NCI-H1105 treated with DMSO at 0.1 percent for 48 hours (cell line): ENCODE data around the gene SMIM38.
"Not testable (repeated sequence)": the region's sequence is repeated elsewhere in the genome, so short reads cannot be mapped to it uniquely, and the experiment has no call there.

ENCODE experiments used
- DNase-seq: peaks from one replicate; lab custom pipeline; 2025; lab: John Stamatoyannopoulos, UW

The SMIM38 gene

DNA sequence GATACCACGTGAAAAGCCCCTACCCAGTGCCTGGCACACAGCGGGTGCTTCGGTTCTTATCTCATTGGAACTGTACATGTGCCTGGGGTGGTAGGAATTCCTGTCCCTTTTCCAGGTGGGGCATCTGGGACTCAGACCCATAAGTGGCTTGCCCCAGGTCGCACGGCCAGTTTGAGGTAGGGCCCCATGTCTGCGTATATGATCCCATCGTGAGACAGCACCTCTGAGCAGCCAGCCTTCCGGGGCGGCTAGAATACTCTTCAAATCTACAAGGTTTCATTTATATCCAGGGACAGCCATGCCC is 33.5 kb upstream of the SMIM38 start:
- no peak for DNase-seq

DNA sequence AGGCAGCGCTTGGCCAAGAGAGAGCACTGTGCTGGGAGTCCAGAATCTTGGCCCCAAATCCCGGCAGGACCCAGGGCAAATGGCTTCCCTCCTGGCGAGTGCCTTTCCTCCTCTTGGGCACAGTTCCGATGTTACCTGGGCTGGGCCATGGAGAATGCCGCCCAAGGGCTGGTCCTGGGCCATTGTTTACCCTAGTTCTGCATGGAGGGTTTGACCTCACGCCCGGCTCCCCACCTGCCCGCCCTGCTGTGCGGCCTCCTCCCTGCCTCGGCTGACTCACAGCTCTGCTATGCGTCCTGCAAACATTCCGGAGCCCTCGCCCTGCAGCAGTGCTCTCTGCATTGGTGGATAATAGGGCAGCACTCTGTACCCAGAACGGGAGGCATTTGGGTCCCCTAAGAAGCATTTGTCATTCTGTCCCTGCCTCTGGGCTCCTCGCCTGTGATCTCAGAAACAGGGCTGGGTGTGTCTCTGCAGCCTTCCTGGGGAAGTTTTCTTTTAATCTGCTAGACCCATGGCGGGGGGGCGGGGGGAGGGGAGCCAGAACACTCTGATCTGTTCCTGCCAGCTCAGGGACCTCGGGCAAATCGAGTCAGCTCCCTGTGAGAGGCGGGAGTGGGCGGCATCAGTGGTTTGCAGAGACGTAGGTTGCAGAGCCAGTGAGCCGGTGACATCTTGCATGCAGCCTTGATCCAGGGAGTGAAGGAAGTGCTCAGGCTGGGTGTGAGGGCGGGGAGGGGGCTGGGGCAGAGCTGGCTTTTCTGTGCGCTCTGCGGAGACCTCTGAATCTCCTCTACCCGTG is 32.9 kb upstream of the SMIM38 start:
- no peak for DNase-seq

DNA sequence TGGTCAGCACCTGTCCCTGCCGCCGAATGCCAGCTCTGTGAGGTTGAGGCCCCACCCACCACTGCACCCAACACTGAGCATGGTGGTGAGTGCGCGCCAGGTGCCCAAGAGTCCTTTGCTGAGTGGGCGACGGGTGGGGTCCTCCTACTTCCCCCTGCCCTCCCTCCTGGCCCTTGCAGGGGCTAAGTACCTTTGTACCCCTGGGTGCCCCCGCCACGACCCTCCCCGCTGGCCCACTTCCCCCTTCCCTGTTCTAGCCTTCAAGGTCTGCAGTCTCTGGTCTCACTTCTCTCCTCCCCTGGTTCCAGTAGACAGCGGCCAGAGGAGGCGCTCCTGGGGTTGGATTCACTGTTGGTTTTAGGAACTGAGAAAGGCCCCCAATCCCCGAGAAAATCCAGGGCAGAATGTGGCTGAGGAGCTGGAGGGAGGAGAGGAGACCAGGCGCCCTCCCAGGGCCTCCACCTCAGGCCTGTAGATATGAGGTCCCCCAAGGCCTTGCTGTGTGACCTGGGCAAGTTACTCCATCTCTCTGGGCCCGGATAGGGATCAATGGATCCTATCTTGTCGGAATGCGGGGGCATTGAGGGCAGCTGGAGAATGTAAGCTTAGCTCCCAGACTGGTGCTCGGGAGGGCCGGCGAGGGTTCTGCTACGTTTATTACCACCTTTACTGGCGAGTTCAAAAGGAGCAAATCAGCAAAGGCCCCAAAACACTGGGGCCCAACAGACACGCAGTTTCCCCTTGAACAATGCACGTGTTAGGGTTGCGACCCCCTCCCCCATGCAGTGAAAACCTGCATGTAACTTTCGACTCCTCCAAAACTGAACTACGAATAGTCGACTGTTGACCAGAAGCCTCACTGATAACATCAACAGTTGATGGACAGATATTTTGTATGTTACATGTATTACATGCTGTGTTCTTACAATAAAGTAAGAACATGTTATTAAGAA is 31.9 kb upstream of the SMIM38 start:
- DNase-seq, result no peak

DNA sequence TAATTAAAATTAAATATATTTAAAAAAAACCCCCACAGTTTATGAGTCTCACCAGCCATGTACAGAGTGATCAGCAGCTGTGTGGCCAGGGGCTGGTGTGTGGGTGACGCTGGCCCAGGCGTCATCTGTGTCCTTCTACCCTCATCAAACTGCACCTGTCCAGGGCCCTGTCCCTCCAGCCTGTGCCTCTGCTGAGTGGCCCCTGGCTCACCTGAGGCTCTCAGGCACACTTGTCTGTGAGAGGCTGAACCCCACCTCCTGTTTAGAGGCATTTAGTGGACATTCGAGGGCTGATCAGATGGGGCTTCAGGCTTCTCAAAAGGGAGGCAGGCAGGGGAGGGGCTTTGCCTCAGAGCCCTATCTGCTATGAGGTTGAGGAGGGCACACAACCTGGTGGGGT is 29.9 kb upstream of the SMIM38 start:
- no peak for DNase-seq

DNA sequence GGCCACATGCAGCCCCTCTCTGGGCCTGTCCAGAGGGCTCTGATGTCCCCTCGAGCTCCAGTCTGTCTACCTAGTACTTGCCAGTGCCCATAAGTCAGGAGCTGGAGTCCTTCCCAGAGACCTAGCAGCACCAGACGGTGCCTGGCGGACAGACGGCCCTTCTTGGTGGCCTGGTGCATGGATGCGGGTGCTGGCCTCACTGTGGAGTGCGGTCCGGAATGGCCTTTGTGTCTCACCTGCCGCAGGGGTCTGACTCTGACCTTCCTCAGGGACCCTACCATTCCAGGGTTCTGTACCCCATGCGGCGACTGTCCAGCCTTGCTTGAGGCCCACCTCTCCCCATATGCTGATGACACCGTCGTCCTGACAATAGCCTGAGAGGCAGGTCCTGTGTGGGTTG is 29.4 kb upstream of the SMIM38 start:
- DNase-seq, result no peak

DNA sequence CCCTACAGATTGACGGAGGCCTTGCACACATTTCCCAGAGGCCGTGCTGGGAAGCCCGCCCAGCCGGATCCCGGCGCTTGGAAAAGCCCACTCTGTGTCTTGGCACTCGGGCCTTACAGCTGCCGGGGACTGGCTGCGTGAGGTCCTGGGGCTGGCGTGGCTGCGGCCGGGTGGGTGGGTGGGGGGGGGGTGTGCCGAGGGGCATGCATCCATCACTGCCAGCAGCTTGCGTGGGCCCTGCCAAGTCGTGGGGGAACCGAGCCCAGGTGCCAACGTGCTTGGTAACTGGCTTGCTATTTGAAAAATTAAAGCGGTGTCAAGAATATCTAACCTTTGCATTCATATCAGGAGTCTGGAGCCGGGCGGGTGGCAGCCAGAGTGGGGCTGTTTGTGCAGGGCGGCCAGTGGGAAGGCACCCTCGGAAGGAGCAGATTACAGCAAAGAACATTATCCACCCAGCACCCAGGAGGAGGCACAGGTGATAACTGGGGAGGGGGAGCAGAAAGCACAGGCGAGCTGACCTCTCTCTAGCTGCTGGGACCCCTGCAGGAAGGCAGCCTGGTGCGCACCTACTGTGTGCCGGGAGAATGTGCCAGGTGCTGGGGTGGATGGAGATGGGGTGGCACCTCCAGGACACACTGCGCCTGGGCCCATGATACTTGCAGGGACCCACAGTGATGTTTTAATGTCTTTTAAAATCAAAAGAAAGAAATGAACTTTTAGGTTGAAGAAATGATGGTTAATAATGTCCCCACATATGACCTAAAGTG is 28.5 kb upstream of the SMIM38 start:
- no peak for DNase-seq

DNA sequence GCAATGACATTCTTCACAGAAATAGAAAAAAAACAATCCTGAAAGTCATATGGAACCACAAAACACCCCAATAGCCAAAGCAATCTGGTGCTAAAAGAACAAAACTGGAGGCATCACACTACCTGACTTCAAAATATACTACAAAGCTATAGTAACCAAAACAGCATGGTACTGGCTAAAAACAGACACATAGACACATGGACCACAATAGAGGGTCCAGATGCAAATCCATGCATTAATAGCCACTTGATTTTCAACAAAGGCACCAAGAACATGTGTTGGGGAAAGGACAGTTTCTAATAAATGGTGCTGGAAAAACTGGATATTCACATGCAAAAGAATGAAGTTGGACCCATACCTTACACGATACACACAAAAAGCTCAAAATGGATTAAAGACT is 27.9 kb upstream of the SMIM38 start:
- DNase-seq, result no peak

DNA sequence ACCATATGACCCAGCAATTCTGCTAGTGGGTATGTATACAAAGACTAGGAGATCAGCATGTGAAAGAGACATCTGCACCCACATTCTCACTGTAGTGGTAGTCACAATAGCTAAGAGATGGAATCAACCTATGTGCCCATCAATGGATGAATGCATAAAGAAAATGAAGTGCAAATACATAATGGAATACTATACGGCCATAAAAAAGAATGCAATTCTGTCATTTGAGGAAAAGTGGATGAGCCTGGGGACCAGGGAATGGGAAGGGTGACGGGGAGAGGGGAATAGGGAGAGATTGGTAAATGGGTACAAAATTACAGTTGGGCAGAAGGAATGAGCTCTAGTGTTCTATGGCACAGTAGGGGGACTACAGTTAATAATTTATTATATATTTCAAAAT is 26.7 kb upstream of the SMIM38 start:
- DNase-seq, result no peak

DNA sequence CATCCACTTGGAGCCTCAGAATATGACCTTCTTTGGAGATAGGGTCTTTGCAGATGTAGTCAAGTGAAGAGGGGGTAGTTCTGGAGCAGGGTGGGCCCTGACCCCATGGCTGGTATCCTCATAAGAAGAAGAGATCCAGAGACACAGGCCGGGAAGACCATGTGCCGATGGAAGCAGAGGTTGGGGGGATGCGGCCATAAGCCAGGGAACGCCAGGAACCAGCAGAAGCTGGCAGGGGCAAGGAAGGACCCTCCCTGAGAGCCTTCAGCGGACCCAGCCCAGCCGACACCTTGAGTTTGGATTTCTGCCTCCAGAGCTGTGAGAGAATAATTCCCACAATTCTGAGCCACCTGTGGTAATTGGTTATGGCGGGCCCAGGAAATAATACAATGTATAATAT is 26.1 kb upstream of the SMIM38 start:
- no peak for DNase-seq

DNA sequence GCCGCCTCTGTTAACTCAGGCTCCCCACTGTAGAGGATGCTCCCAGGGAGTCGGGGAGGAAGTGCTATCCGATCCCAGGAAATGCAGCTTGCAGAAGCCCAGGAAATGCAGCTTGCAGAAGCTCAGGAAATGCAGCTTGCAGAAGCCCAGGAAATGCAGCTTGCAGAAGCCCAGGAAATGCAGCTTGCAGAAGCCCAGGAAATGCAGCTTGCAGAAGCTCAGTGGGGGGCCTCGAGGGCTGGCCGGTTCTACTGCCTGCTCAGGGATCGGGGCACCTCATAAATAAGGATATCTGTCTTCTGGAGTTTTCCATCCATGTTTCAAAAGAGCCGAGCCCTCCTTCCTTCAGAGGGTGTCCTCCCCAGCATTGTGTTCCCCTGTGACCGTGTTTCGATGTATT is 25.1 kb upstream of the SMIM38 start:
- DNase-seq, result no peak

DNA sequence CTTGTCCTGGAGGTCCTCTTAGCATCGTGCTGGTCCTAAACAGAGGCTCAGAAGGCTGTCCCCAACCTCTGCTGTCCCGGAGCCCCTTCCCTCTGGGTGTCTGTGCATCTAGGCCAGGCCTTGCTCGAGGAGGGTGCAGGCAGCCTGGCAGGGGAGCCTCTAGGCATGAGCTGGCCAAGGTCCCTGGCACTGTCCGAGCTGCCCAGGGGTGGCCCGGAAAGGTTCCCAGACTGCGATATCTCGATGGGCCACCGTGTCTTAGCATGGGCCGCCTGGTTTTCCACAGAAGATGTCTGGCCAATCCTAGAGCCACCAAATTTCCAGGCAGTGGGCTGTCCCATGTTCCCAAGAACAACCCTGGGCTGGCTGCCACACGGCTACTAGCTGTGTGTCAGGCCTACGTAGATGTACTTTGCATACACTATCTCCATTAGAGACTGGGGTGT is 24.6 kb upstream of the SMIM38 start:
- no peak for DNase-seq

DNA sequence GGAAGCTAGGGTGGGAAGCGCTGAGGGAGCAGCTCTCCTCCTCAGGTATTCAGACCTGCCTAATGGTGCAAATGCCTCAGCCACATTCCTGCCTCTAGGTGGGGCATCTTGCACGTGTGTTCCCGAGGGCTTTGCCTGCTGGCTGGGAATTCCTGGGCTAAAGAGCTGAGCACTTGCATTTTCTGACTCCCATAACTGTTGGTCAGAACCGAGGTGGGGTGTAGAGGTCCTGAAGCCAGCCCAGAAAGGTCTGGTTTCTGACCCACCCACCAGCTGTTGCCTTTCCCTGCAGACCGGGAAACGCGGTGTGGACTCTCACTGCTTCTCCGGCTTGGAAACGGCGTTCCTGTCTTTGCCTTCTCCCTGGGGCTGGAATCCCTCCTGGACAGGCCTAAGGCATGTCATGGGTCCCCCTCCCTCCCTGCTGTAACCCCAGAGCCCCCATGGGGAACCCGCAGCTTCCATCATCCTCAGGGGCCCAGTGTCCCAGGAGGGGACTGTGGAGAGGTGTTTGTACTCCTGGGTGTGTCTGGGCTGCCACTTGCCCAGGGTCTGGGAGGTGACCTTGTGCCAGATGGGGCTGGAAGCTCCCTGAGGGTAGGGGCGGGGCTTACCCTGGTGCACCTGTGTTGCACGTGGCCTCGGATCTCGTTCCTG is 24.0 kb upstream of the SMIM38 start:
- DNase-seq, result peak; percentile 43

DNA sequence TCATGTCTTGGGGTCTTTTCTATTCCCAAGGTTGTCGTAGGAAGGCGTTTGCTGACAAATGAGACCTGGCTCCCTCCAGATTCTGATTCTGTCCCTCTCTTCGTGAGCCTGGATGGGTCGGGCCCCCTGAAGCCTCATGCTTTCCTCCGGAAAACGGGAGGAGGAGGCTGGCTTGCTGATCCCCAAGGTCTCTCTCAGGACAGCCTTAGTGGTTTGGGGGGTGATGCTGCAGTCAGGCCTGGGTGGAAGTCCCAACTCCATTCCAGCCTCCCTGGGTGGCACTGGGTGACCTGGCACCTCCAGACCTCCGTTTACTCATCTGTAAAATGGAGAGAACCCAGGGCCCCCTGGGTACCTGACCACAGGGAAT is 23.4 kb upstream of the SMIM38 start:
- DNase-seq, result no peak

DNA sequence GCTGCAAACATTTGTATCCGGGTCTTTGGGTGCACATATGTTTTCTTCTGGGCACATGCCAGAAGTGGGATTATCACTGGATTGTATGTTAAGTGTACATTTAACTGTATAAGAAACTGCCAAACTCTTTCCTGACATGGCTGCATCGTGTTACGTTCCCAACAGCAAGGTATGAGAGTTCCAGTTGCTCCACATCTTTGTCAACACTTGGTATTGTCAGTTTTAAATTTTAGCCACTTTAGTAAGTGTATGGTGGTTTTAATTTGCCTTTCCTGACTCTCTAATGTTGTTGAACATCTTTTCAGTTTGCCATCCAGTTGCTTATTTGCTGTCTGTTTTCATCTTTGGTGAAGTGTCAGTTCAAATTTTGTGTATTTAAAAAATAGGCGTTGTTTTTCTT is 22.5 kb upstream of the SMIM38 start:
- DNase-seq, result no peak

DNA sequence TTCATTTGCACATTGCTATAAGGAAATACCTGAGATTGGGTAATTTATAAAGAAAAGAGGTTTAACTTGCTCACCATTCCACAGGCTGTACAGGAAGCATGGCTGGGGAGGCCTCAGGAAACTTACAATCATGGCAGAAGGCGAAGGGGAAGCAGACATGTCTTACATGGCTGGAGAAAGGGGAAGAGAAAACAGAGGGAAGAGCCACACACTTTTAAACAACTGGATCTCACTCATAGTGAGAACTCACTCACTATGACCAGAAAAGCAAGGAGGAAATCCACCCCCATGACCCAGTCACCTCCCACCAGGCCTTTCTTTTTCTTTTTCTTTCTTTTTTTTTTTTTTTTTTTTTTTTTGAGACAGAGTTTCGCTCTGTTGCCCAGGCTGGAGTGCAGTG is 21.6 kb upstream of the SMIM38 start:
- DNase-seq, result not testable (repeated sequence)

DNA sequence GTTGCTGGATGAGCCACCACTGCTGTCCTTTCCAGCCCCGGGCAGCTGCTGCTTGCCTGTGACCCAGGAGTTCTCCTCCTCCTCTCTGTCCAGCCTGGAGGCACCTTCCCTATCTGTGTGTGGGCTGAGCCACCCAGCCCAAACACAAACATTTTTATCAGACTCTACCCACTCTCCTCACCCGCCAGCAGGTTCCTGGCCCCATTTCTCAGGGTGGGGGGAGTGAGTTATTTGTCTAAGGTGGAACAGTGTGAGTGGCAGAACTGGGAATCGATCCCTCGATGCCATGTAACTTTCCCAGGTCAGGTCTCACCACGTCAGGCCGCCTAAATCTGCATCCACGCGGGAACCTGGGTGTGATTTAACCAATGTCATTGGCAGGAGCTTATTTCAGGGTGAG is 20.8 kb upstream of the SMIM38 start:
- DNase-seq, result no peak

DNA sequence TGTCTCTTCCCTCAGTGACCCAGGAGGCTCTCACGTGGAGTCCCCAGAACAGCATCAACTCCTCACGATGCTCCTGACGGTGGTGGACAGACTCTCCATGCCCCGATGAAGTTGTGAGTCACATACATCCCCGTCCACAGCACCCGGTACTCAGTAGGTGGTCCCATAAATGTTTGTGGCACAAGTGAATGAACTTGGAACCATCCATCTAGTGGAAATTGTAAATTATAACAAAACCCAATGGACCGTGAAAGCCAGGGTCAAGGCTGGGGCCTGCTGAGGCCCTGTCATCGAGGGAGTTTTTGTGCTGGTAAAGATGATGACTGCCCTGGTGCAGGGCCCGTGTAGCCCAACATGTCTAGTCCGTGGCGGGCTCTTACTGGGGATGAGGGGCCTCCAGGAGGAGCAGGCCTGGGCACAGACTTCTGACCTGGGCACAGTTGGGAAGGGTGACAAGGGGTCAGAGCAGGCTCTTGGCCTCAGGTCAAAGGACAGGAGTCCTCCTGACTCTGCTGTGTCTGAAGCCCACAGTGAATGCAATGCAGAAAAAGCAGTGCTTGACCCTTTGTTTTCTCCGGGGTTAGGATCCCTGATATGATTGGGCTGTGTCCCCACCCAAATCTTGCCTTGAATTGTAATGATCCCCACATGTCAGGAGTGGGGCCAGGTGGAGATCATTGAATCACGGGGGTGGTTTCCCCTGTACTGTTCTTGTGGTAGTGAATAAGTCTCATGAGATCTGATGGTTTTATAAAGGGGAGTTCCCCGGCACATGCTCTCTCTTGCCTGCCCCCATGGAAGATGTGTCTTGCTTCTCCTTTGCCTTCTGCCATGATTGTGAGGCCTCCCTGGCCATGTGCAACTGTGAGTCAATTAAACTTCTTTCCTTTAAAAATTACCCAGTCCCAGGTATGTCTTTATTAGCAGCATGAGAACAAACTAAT is 20.0 kb upstream of the SMIM38 start:
- no peak for DNase-seq

DNA sequence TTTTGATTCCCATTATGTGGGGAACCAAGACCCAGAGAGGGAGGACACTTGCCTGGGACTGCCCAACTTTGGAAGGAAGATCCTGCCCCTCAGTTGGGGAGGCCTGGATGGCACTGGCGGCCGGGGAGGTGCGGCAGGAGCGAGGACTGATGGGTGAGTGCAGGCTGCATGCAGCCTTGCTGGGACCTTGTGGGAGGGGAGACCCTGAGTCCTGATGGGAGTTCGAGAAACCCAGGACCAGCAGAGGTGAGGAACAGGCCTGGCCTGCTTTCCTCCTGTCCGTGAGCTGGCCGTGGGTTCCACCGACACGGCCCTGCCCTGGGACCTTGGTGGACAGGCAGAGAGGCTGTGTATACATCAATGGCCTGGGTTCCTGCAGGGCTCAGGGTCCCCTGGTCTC is 19.3 kb upstream of the SMIM38 start:
- DNase-seq, result no peak

DNA sequence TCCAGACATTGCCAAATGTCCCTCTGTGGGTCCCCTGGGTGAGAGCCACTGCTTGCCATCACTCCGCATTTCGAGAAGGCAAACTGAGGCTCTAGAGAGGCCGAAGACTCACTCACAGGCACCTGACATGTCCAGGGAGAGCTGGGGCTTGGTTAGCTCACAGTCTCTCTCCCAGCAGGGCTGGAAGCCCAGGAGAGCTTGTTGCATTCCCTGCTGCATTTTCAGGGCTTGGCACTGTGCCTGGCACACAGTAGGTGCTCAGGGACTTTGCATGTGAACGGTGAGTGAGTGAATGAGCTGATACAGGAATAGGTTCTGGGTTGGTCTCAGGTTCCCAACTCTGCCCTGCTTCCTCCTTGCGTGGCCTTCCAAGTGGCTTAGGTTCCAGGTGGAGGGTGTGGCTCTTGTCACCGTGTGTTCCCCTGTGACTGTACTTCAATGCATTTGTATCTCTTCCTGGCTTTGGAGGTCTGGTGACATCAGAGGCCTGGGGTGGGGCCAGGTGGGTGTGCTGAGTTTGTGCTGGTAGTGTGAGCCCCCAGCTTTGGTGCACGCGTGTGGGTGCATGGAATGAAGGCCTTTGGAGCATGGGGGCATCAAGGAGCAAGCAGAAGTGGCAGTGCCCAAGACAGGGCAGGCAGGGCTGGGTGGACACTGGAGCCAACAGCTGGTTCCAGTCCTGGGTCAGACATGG is 18.4 kb upstream of the SMIM38 start:
- no peak for DNase-seq

DNA sequence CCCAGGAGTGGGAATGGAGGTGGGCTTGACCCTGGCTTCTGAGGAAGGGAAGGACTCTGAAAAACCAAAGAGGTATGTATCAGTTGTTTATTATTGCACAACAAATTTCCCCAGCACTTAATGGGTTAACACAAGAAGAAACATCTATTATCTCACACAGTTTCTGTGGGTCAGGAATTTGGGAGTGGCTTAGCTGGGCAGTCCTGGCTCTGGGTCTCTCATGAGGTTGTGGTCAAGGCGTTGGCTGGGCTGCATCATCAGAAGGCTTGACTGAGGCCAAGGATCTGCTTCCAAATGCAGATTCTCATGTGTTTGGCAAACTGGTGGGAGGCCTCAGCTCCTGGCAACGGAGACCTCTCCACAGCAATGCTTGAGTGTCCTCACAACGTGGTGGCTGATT is 17.5 kb upstream of the SMIM38 start:
- DNase-seq, result no peak
